Activated naive CD8-positive, alpha-beta T cell (primary cell): ENCODE measurements around the gene XIRP2.
"Not testable (repeated sequence)": the region's sequence is repeated elsewhere in the genome, so short reads cannot be mapped to it uniquely, and the experiment has no call there.

ENCODE experiments used
- H3K27ac Mint-ChIP-seq: one replicate; pipeline ENCODE4 v1.8.0; 2021; ENCODE audit warnings: mixed read lengths
- H3K27me3 Mint-ChIP-seq: one replicate; pipeline ENCODE4 v1.8.0; 2021; ENCODE audit warnings: mixed read lengths
- H3K36me3 Mint-ChIP-seq: one replicate; pipeline ENCODE4 v1.8.0; 2021; ENCODE audit warnings: mixed read lengths
- H3K4me1 Mint-ChIP-seq: one replicate; pipeline ENCODE4 v1.8.0; 2021; ENCODE audit warnings: low read depth, mixed read lengths
- H3K4me3 Mint-ChIP-seq: one replicate; pipeline ENCODE4 v1.8.0; 2021; ENCODE audit warnings: mild to moderate bottlenecking, mixed read lengths
- H3K9me3 Mint-ChIP-seq: one replicate; pipeline ENCODE4 v1.8.0; 2021; ENCODE audit warnings: low read depth, mixed read lengths

XIRP2 gene

DNA sequence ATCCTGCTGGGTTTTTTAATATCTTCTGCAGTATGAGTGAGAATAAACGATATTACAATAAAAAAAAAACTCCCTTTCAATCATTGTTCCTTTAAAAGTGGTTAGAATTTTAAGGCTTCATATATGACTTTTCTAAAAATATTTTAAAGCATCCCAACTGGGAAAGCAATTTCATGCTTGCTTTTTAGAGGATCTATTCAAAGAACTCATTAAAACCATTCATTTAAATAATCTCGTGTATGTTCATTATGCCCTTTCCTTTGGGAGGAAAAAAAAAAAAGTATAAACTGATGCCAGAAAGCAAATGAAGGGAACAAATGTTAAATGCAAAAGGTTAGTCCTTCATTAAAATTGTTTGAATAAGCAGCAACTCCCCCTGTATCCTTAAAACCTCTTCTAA is 81.2 kb downstream of the XIRP2 start:
- Mint-ChIP-seq H3K27me3 (peaks cover 2% of the 10 kb centered on the region), H3K4me3 (no peak overlapping the region), H3K4me1 (no peaks in the 10 kb centered on the region), H3K27ac (no peak overlapping the region), H3K9me3 (no peaks in the 10 kb centered on the region), H3K36me3 (no peaks in the 10 kb centered on the region)

GRCh38 chr2:166972002-166972401 is 83.7 kb downstream of the XIRP2 start:
- no peaks in the 10 kb centered on the region for H3K4me1 Mint-ChIP-seq

GRCh38 chr2:166972418-166972817 is 84.1 kb downstream of the XIRP2 start:
- no peak overlapping the region for H3K4me3 Mint-ChIP-seq
- no peak overlapping the region for H3K27ac Mint-ChIP-seq
- H3K27me3 Mint-ChIP-seq: peaks cover 2% of the 10 kb centered on the region
- H3K9me3 Mint-ChIP-seq: no peaks in the 10 kb centered on the region
- H3K4me1 Mint-ChIP-seq: no peaks in the 10 kb centered on the region
- no peaks in the 10 kb centered on the region for H3K36me3 Mint-ChIP-seq

More at GRCh38 chr2:166972002-166972401, 83.7 kb downstream of the XIRP2 start:
- H3K27me3 Mint-ChIP-seq: peaks cover 2% of the 10 kb centered on the region
- H3K27ac Mint-ChIP-seq: no peak overlapping the region
- no peak overlapping the region for H3K4me3 Mint-ChIP-seq
- no peaks in the 10 kb centered on the region for H3K36me3 Mint-ChIP-seq
- H3K9me3 Mint-ChIP-seq: no peaks in the 10 kb centered on the region

- H3K4me1 Mint-ChIP-seq: no peaks in the 10 kb centered on the region
- no peaks in the 10 kb centered on the region for H3K36me3 Mint-ChIP-seq
- peaks cover 6% of the 10 kb centered on the region for H3K9me3 Mint-ChIP-seq
- H3K27ac Mint-ChIP-seq: no peak overlapping the region
- H3K27me3 Mint-ChIP-seq: peaks cover 2% of the 10 kb centered on the region
- H3K4me3 Mint-ChIP-seq: no peak overlapping the region
These were observed 95.9 kb downstream of the XIRP2 start for GRCh38 chr2:166984188-166984587.

DNA sequence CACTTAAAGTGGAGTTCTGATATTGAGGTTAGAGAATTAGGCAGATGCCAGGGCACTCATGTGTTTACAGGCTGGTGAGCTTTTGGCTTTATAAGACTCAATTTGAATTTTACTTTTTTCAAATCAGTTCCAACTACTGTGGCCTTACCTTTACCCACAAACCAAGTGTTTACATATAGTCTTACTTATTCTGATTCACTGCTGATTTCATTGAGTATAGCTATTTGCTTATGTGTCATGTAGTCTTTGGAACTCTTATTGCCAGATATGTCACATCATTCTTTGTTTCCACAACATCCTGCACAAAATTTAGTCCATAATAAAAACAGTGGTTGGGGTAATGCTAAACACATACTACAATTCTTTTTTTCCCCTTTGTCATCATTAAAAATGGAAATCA is 96.5 kb downstream of the XIRP2 start:
- Mint-ChIP-seq H3K27ac (no peak overlapping the region), H3K4me1 (no peaks in the 10 kb centered on the region), H3K9me3 (peaks cover 4% of the 10 kb centered on the region), H3K4me3 (no peak overlapping the region), H3K27me3 (peaks cover 2% of the 10 kb centered on the region), H3K36me3 (no peaks in the 10 kb centered on the region)

DNA sequence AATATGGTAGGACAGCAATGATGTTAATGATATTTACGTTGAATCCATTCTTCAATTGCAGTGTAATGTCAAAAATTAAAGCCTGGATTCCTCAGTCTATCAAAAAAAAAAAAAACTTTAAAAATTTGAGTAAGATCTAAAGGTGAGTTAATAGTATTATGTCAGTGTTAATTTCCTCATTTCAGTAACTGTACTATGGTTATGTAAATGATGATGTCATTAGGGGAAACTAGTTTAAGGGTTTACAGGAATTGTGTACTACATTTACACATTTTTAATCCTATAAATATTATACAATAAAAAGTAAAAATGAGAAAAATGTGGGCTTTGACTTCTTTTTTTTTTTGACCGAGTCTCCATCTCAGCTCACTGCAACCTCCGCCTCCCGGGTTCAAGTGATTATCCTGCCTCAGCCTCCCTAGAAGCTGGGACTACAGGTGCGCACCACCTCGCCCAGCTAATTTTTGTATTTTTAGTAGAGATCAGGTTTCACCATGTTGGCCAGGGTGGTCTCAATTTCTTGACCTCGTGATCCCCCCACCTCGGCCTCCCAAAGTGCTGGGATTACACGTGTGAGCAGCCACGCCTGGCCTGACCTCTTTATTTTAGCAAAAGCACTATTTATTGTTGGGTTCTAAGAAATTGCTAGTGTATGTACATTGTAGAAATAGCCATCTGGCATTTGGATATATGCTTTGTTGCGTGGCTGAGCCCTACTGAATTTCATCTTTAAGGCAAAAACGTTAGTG is 106.5 kb downstream of the XIRP2 start:
- H3K36me3 Mint-ChIP-seq: no peaks in the 10 kb centered on the region
- no peaks in the 10 kb centered on the region for H3K9me3 Mint-ChIP-seq
- H3K4me1 Mint-ChIP-seq: no peaks in the 10 kb centered on the region
- no peak overlapping the region for H3K4me3 Mint-ChIP-seq
- H3K27ac Mint-ChIP-seq: no peak overlapping the region
- no peaks in the 10 kb centered on the region for H3K27me3 Mint-ChIP-seq

DNA sequence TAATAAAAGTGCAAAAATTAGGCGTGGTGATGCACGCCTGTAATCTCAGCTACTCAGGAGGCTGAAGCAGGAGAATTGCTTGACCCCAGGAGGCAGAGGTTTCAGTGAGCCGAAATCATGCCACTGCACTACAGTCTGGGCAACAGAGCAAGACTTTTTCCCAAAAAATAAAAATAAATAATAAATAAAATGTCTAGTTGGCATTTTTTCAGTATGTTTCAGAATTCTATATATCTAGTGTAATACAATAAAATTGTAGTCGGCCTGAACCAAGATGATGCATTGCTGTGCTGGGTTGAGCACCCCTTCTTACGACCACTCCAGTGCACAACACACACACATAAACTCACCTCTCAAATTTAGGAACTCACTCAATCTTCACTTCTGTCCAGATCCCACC is 108.2 kb downstream of the XIRP2 start:
- no peaks in the 10 kb centered on the region for H3K9me3 Mint-ChIP-seq
- no peaks in the 10 kb centered on the region for H3K36me3 Mint-ChIP-seq
- no peaks in the 10 kb centered on the region for H3K27me3 Mint-ChIP-seq
- no peak overlapping the region for H3K4me3 Mint-ChIP-seq
- H3K27ac Mint-ChIP-seq: no peak overlapping the region
- no peaks in the 10 kb centered on the region for H3K4me1 Mint-ChIP-seq

DNA sequence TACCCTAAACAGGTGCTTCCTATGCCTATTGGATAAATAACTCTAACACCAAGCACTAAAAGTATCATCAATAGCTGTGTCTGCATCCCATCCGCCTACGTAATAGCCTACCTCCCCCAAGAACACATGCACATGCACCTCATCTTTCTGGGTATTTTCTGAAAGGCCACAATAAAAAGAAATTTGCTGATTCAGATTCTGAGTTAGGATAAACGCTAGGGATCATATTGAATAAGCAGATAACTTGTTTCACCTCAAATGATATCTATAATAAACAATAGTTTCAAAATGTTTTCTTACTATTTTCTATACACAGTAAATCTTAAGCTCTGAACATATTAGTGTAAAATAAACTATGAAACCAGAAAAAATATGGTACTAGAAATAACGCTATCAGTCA is 112.9 kb downstream of the XIRP2 start:
- Mint-ChIP-seq H3K36me3 (no peaks in the 10 kb centered on the region), H3K4me3 (no peak overlapping the region), H3K4me1 (no peaks in the 10 kb centered on the region), H3K27me3 (no peaks in the 10 kb centered on the region), H3K27ac (no peak overlapping the region), H3K9me3 (no peaks in the 10 kb centered on the region)

GRCh38 chr2:167005096-167005495 is 116.8 kb downstream of the XIRP2 start:
- no peaks in the 10 kb centered on the region for H3K9me3 Mint-ChIP-seq
- no peaks in the 10 kb centered on the region for H3K27me3 Mint-ChIP-seq

GRCh38 chr2:167013227-167013626 is 124.9 kb downstream of the XIRP2 start:
- Mint-ChIP-seq H3K27ac (no peak overlapping the region), H3K27me3 (no peaks in the 10 kb centered on the region), H3K4me3 (no peak overlapping the region), H3K9me3 (no peaks in the 10 kb centered on the region), H3K36me3 (no peaks in the 10 kb centered on the region), H3K4me1 (no peaks in the 10 kb centered on the region)

More at GRCh38 chr2:167005096-167005495, 116.8 kb downstream of the XIRP2 start:
- H3K36me3 Mint-ChIP-seq: no peaks in the 10 kb centered on the region
- no peak overlapping the region for H3K4me3 Mint-ChIP-seq
- no peaks in the 10 kb centered on the region for H3K4me1 Mint-ChIP-seq
- no peak overlapping the region for H3K27ac Mint-ChIP-seq

- Mint-ChIP-seq H3K4me1 (no peaks in the 10 kb centered on the region), H3K27me3 (no peaks in the 10 kb centered on the region), H3K36me3 (no peaks in the 10 kb centered on the region), H3K4me3 (no peak overlapping the region), H3K9me3 (no peaks in the 10 kb centered on the region), H3K27ac (no peak overlapping the region)
These were observed 127.5 kb downstream of the XIRP2 start for GRCh38 chr2:167015806-167016205.

GRCh38 chr2:167017021-167017420 is 128.7 kb downstream of the XIRP2 start:
- Mint-ChIP-seq H3K9me3 (no peaks in the 10 kb centered on the region), H3K4me1 (no peaks in the 10 kb centered on the region), H3K36me3 (no peaks in the 10 kb centered on the region), H3K27ac (no peak overlapping the region), H3K27me3 (no peaks in the 10 kb centered on the region), H3K4me3 (no peak overlapping the region)

DNA sequence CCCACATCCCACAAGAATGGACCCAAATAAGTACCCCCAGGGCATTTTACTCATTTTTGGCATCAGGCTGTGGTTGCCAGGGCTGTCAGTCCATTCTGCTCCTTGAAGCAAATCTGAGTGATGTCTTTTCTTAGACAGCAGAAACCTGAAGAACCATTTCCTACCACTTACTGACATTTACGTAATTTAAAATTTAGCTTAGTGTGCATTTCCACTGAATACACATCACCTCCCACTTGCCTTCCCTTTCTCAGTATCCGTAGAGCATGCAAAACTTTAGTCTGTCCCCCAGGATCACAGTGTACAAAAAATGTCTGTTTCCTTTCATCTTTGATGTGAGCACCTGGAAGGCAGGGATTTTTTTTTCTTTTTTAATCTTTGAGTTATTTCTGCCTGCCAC is 130.3 kb downstream of the XIRP2 start:
- Mint-ChIP-seq H3K4me1 (no peaks in the 10 kb centered on the region), H3K4me3 (no peak overlapping the region), H3K36me3 (no peaks in the 10 kb centered on the region), H3K27ac (no peak overlapping the region), H3K27me3 (no peaks in the 10 kb centered on the region), H3K9me3 (no peaks in the 10 kb centered on the region)

DNA sequence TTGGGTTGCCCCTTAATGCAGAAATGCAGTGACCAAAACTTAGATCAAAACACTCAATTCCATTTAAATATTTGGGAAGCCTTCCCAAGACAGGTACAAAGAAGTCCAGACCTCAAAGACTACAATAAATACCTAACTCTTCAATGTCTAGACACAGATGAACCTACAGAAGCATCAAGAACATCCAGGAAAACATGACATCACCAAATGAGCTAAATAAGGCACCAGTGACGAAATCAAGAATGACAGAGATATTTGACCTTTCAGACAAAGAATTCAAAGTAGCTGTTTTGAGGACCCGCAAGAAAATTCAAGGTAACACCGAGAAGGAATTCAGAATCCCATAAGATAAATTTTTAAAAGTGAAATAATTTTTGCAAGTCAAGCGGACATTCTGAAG is 140.2 kb downstream of the XIRP2 start:
- H3K36me3 Mint-ChIP-seq: no peaks in the 10 kb centered on the region
- no peaks in the 10 kb centered on the region for H3K4me1 Mint-ChIP-seq
- H3K4me3 Mint-ChIP-seq: no peak overlapping the region
- H3K27me3 Mint-ChIP-seq: no peaks in the 10 kb centered on the region
- H3K27ac Mint-ChIP-seq: no peak overlapping the region
- H3K9me3 Mint-ChIP-seq: peaks cover 28% of the 10 kb centered on the region

GRCh38 chr2:167034976-167035375 is 146.7 kb downstream of the XIRP2 start:
- not testable (repeated sequence) for H3K4me3 Mint-ChIP-seq, H3K27me3 Mint-ChIP-seq, H3K4me1 Mint-ChIP-seq, H3K36me3 Mint-ChIP-seq, H3K27ac Mint-ChIP-seq
- H3K9me3 Mint-ChIP-seq: peaks cover 29% of the 10 kb centered on the region

- Mint-ChIP-seq H3K27ac (no peak overlapping the region), H3K27me3 (no peaks in the 10 kb centered on the region), H3K9me3 (no peaks in the 10 kb centered on the region), H3K36me3 (no peaks in the 10 kb centered on the region), H3K4me1 (no peaks in the 10 kb centered on the region), H3K4me3 (no peak overlapping the region)
These were observed 160.5 kb downstream of the XIRP2 start for GRCh38 chr2:167048829-167049228.
